ENCODE results near the gene AMOTL1.
A peak's percentile ranks its signal among the peaks of the same experiment; 100 is the strongest.
"Not testable (repeated sequence)": the region's sequence is repeated elsewhere in the genome, so short reads cannot be mapped to it uniquely, and the experiment has no call there.

Gene AMOTL1

GRCh38 chr11:94897330-94897768 lies 129.2 kb downstream of the AMOTL1 start:
- no peak overlapping the region for H3K4me3 ChIP-seq
- H3K27ac ChIP-seq = no peak overlapping the region

DNA sequence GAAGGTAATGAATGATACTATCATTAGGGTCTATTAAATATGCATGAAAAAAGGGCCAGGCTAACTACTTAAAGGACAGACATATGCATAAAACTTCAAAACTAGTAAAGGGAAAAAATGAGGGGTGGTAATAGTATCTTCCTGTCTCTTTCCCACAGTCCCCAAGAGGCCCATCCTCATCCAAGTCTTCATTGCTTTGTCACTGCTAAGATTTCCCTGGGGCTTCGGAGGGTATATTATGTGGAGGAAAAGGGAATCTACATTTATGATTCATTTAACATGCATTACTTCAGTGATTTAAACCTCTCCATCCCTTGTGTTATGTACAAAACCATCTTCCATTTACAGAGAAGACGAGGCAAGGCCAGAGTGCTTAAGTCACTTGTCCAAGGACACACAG lies 139.1 kb downstream of the AMOTL1 start:
- no peak overlapping the region for H3K4me3 ChIP-seq
- H3K27ac ChIP-seq = no peak overlapping the region

- H3K4me3 ChIP-seq = no peak overlapping the region
- H3K27ac ChIP-seq = peak overlapping the region in 8 of 21 experiments; percentile 1 to 74 (median 26)
These were observed 141.2 kb downstream of the AMOTL1 start for GRCh38 chr11:94909371-94909820.

DNA sequence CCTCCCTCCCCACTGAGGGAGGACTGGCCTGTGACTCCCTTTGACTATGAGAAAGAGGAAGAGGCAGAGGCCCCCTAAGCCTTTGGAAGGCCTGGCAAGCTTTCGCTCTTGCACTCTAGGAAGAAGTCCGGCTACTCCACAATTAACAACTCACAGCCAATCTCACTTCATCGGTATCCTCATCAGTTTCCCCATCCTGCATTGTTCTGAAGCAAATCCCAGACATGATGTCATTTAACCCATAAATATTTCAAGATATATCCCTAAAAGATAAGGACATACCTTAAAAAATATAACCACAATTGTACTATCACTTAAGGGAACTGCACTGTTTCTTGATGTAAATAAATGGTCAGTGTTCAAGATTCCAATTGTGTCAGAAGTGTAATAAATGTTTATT lies 142.1 kb downstream of the AMOTL1 start:
- Histone ChIP-seq H3K27ac (peak overlapping the region in 6 of 21 experiments; percentile 1 to 74 (median 34)), H3K4me3 (no peak overlapping the region)

DNA sequence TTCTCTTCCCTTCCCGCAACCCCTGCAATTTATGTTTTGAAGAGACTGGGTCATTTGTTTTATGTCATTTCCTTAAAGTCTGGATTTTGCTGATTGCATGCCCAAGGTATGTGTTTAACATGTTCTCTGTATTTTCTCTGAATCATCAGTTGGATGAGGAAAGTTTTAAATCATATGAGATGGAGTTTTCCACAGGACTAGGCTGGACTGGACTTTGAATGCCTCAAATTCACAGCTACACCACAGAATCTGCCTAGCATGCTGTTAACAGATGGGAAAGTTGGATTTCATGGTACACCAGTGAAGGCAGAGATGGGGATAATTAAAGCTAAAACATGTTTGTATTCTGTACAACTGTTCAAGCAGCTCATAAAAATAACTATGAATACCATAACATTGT lies 142.6 kb downstream of the AMOTL1 start:
- Histone ChIP-seq H3K4me3 (no peak overlapping the region), H3K27ac (peak overlapping the region in 3 of 21 experiments; percentile 25 to 74 (median 54))

GRCh38 chr11:94912806-94913205 lies 144.7 kb downstream of the AMOTL1 start:
- H3K4me3 ChIP-seq = no peak overlapping the region
- H3K27ac ChIP-seq = no peak overlapping the region

- not testable (repeated sequence) for H3K27ac ChIP-seq, H3K4me3 ChIP-seq
These were observed 145.7 kb downstream of the AMOTL1 start for GRCh38 chr11:94913718-94914394.

- H3K27ac ChIP-seq = no peak overlapping the region
- no peak overlapping the region for H3K4me3 ChIP-seq
These were observed 152.2 kb downstream of the AMOTL1 start for GRCh38 chr11:94920311-94920710.

DNA sequence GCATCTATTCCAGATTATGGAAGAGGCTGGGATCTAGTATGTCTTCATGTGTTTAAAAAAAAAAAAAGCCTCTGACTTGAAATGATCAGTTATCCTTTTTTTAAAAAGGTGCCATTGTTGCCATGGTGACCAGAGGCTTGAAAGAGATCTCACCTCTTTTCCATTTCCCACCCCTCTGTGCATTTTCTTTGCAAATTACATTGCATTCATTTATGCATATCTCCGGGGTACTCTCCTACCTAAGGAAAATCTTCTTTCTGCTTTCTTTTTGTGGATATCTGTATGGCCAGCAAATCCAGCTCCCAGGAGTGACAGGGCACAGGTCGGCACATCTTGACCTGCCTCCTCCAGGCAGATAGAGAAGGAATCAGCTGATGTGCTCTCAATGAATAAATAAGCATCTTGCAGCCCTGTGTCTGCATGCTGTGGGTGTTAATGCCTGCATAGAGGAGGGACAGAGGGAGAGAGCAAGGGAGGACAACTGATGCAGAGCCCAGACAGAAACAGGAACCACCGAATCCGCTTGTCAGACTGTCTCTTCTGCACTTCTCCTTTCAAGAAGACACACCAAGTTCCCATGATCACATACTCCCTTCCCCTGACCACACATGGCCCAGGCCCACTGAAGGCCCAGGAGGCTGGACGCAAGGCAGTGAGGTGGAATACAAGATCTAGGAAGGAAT lies 154.3 kb downstream of the AMOTL1 start:
- H3K27ac ChIP-seq = no peak overlapping the region
- H3K4me3 ChIP-seq = no peak overlapping the region

- peak overlapping the region in 2 of 21 experiments; percentile 22 to 71 for H3K27ac ChIP-seq
- no peak overlapping the region for H3K4me3 ChIP-seq
These were observed 154.8 kb downstream of the AMOTL1 start for GRCh38 chr11:94923004-94923334.

DNA sequence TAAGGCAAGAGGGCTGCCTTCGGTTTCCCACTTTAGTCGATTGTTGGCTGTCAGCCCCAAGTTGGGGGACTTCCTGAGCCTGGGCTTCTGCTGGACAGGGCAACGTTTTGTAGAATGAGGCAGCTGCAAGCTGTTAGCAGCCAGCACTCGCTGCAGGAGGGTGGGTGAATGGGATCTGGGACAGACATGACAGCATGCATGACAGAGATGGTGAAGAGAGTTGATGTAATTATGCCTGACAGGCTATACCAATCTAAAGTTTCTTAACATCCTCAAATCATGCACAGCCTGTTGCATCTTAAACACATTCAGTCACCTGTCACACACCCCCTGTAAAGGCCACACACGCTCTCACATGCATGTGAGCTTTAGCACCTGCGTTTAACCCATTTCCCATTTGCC lies 156.0 kb downstream of the AMOTL1 start:
- H3K27ac ChIP-seq = peak overlapping the region in 12 of 21 experiments; percentile 5 to 76 (median 59)

DNA sequence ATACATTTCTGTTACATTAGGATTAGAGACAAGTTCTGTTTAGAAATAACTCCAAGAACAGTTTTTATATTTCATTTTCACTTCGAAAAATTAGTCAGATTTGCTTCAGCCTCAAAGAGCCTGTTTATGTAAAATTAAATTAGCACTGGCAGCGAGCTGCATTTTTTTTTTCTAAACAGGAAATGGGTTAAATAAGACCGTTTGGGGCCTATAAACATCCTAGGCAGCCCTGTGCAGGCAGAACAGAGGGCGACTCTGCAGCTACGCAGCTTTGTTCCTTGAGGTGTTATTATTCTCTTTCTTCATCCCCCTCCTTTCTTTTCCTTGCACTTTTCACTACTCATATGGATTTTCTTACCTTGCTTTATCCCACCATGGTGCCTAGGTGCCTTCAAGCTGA lies 156.5 kb downstream of the AMOTL1 start:
- H3K27ac ChIP-seq = peak overlapping the region in 13 of 21 experiments; percentile 5 to 76 (median 59)
- no peak overlapping the region for H3K4me3 ChIP-seq

More for the DNA sequence above, 156.0 kb downstream of the AMOTL1 start:
- H3K4me3 ChIP-seq = no peak overlapping the region

DNA sequence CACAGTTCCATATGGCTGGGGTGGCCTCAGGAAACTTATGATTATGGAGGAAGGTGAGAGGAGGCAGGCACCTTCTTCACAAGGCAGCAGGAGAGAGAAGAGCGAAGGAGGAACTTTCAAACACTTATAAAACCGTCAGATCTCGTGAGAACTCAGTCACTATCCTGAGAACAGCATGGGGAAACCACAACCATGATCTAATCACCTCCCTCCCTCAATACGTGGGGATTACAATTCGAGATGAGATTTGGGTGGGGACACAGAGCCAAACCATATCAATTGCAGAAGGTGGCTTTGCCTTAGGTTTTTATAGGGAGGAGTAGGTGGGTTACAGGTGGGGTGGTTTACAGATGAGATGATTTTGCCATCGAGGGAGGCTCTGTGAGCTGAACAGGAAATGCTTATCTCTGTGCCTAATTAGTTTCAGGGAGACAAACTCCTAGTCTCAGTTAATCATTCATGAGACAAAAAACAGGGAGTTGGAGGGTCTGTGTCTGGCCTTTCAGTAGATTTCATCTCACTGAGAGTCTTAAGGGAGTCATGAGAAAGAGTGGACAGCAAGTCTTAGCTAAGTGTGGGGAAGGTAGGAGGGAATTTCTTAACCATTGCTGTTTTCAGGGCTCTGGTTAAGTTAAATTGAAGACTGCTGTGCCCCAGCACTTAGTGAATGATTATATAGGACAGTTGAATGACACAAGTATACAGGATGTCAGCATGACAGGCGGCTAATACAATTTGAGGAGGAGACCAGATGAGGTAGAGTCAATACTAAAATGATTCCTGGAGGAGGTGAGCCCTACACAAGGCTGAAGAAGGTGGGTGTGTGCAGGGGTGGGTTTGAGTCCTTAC lies 157.5 kb downstream of the AMOTL1 start:
- Histone ChIP-seq H3K27ac (peak overlapping the region in 15 of 21 experiments; percentile 13 to 76 (median 57)), H3K4me3 (no peak overlapping the region)

- no peak overlapping the region for H3K4me3 ChIP-seq
- peak overlapping the region in 16 of 21 experiments; percentile 13 to 76 (median 56) for H3K27ac ChIP-seq
These were observed 158.1 kb downstream of the AMOTL1 start for GRCh38 chr11:94926271-94926625.

Measured in skin epidermis (tissue), 12 donors.